Suppressor macrophage treated with lipopolysaccharide for 1 hour (primary cell): ENCODE data around the gene PNMT.

Source experiments
- DNase-seq, 3 donors: peaks; one replicate each; pipeline ENCODE4 v3.0.0-alpha.2; 2020 to 2022

Gene PNMT

DNA sequence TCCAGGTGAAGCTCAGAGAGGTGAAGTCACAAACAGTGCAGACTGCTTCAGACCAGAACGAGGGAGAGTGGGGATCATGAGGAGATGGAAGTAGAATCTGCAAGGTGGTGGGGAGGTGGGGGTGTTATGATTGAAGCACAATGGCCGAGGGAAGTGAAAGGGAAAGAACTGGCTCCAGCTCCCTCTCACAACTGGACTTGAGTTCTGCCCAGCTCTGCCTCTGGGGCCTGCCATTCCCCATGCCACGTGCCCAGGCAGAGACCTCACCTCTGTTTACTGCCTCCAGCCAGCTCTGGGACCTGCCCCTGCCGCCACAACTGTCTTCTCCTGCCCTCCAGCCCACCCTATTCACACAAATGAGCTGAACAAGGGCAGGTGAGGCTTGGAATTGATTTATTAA lies 2.5 kb downstream of the PNMT start:
- DNase-seq = no peak

DNA sequence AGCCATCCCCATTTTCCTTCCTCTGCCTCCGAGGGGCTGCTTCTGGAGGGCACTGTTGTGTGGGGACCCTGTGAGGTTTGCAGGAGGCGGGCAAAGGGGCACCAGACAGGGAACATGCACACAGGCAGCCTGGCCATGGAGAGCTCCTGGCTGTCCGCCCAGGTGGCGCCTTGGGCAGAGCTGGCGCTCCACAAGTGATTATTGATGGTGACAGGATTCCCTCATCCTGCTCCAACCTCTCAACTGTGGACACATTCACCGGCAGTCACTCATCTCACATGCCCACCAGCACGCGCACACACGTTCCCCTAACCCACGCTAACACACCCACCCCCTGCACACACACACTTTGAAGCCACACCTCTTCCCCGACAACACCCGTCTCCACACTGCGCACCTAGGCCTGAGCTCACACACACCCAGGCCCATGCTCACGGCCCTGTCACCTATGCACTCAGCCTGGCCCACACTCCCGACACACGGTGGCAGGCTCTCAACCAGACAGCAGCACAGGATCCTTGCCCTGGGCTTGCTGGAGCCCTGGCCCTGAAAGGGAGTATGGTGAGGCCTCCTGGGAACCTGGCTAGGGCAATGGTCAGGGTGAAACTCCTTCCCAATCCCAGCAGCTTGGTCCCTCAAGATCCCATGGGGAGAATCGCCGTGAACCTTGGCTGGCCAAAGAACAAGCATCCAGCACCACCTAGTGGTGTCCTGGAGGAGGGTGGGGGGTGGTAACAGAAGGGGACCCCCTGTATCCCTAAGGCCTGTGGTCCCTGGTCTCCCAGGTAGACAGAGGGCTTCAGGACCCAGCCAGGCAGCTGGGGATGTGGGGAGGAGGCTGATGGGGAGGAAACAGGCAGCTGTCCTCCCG lies 3.6 kb downstream of the PNMT start:
- DNase-seq = peak in 2 of 3 donors; percentile 38 to 56

DNA sequence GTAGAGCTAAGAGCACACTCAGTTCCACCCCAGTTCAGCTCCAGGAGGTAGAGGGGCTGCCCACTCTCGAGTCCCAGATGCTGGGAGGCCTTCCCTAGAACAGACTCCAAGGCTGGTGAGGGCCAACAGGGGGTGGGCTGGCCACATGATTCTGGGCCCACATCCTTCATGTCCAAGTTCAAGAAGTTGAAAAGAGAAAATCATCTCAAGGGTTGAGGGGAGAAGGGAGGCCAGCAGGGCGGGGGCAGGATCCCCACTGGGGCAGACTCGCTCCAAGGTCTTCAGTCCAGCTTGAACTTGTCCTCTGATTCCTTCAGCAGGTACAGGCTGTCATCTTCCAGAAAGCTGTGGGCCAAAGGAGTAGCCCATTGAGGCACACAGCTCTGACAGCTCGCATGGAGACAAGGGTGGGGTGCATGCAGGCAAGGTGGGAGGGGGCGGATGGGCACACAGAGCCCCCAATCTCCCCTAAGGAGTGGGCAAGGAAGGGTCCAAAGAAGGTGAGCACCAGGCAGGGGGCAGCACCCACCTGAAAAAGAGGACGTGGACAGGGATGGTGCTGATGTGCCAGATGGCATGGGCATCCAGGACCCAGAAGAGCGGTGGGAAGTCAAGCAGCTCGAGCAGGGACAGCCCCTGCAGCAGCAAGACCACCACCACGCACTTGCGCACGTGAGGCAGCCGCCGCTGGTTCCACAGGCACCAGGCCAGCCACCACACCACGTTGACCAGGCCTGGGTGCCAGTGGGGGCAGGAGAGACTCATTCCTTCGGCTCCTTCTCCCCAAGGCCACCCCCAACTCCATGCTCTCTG lies 4.5 kb downstream of the PNMT start:
- no peak for DNase-seq

DNA sequence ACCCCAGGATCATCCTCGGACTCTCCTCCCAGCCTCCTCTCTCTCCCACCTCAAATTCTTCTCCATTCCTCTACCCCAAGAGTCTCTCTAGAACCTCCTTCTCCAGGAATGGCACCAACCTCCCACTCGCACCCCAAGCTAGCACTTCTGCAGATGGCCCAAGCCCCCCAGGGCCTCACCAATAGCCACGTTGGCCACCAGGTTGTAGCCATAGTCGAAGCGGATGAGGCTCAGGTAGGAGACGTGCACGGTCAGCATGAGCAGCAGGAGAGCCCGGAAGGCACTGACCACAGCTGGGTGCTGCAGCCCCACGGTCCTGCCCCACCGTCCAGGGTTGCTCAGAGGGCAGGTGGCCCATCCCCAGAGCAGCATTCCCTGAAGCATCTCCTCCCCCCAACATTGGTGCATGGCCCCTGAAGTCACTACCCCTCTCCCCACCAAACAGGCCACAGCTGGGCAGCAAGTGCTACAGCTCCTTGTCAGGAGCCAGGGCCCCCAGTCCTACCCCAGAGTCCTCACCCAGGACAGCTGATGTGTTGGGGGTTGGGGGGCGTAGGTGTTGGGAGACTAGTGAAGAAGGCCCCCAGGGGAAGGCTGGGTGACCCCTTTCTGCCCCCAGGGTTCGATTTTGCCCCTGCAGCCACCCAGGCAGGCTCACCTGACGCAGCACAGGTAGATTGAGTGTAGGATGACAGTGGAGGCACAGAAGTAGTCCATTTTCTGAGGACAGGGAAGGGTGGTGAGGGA lies 5.3 kb downstream of the PNMT start:
- DNase-seq = no peak

GRCh38 chr17:39674179-39674578 lies 5.9 kb downstream of the PNMT start:
- no peak for DNase-seq

GRCh38 chr17:39674702-39675389 lies 6.6 kb downstream of the PNMT start:
- DNase-seq = no peak

DNA sequence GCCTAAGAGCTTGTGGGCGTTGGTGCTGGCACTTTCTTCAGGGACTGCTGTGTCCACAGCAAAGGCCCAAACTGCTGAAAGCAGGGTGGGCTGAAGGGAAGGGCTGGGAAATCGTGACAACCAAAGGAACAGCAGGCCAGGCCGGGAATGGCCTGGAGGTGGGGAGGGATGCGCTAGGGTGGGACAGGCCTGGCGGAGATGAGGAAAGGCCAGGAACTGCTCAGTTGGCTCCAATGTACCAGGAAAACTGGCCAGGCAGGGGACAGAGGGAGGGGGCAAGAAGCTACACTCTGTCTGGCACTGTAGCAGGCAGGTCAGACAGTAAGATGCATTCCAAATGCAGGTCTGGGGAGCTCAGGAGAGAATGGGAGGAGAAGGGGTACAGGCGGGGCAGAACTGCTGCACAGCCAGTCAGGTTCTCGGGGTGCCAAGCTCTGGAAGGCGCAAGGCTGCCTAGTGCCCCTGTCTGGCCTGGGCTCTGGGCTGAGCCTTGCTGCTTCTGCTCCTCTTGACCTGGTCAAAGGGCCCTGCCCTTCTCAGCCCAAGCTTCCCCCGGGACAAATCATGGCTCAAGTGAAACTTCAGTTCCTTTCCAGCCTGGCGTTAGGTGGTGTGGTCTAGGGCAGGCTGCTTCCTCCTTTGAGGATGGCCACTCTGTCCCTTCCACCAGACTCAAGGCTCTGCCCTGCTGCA lies 7.3 kb downstream of the PNMT start:
- no peak for DNase-seq

DNA sequence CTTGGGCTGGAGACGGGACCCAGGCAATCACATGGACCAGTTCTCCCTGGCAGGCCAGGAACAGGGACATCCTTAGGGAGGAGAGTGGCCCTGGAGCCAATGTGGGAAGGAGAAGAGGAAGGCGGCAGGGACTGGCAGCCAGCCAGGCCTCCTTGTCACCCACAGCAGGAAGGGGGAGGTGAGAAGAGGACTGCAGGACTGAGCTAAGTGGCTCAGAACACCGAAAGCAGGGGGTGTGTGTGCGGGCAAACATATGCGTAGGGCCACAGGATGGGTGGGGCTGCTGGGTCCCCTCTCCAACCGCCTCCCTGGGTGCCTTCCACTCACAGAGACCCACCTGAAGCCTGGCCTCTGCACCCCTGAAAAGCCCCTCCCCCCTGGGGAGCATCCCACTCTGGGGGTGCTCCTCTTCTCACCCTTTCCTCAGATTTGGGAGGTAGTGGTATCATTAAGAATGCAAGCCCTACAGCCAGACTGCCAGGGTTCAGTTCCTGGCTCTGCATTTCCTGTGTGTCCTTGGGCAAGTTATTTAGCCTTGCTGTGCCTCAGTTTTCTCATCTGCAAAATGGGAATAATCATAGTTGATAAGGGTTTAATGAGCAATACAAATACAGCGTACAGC lies 8.1 kb downstream of the PNMT start:
- peak; percentile 32 to 66 (median 38) for DNase-seq

- DNase-seq = no peak
Observed at GRCh38 chr17:39677072-39677471, 8.8 kb downstream of the PNMT start.

- no peak for DNase-seq
Observed at GRCh38 chr17:39677542-39678339, 9.5 kb downstream of the PNMT start.

DNA sequence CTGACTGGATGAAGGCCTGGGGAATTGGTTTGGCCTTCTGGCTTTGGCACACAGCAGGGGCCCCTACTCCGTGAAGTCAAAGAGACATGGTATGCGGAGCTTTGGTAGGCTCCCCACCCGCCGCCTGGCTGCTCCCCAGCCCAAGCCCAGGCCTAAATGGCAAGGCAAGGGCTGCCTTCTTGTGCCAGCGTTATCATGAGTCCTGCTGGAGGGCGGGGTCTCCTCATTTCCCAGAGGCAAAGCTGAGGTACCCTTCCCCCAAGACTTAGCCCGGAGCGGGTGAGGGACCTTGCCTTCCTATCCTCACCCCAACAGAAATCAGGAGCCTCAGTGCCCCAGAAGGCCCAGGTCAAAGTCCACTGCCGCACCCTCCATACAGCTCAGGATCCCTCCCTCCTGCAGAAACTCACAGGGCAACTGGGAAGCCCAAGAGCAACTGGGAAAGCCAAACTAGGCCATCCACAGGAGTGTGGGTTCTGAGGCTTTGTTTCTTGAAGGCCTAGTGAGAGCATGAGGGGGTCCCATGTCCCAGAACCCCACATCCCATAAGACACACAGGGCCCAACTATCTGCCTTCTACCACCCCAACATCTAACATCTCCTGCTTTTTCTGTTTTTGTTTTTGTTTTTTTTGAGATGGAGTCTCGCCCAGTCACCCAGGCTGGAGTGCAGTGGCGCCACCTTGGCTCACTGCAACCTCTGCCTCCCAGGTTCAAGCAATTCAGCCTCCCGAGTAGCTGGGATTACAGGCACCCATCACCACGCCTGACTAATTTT lies 10.3 kb downstream of the PNMT start:
- DNase-seq = no peak

DNA sequence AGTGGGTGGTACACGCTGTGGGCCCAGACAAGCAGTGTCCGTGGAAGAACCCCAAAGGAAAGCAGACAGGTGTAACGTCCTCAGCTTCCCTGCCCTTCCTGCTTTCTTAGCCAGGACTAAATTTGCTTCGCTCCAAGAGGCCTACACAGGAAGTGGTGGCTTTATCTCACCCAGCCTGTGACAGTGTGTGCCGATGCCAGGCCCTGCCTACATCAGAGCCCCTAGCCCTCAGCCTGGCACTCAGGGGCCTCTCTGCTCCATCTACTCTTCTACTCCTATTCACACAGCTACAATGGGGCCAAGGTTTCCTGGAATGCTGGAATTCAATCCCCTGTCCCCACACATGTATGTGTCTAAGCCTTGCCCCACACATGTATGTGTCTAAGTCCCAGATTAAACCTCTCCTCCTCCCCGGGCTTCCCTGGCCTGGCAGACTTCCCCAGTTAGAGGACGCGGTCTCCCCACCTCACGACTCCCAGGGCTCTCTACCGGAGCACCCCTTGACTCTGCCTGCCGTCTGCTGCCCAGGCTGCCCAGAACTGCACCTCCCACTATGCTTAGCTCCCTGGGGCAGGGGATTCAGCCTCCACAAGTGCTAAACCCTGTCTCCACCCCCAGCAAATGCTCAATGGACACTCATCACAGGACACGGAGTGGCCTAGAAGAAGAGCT lies 11.4 kb downstream of the PNMT start:
- no peak for DNase-seq

DNA sequence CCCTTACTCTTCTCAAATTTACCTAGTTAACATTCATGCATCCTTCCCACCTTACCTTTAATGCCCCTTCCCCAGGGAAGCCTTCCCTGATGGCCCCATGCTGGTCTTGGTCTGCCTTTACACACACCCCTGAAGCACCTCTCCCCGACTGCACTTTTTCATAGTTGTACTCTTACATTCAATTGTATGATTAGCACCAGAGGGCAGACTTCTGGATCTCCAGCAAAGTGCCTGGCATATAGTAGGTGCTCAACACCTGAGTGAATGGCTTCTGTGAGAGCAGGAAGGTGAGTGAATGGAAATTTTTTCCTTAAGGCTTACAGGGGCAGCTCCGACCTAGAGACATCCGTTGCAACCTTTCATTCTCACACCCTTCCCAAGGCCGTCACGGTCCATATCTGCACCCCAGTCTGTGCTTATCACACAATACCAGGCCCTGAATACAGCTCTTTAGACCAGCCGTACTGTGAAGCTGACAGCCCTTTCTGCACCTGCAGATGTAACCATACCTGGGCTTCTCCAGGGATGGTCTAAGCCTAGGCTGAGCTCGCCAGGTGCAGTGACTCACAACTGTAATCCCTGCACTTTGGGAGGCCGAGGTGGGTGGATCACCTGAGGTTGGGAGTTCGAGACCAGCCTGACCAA lies 15.2 kb downstream of the PNMT start:
- DNase-seq = no peak

DNA sequence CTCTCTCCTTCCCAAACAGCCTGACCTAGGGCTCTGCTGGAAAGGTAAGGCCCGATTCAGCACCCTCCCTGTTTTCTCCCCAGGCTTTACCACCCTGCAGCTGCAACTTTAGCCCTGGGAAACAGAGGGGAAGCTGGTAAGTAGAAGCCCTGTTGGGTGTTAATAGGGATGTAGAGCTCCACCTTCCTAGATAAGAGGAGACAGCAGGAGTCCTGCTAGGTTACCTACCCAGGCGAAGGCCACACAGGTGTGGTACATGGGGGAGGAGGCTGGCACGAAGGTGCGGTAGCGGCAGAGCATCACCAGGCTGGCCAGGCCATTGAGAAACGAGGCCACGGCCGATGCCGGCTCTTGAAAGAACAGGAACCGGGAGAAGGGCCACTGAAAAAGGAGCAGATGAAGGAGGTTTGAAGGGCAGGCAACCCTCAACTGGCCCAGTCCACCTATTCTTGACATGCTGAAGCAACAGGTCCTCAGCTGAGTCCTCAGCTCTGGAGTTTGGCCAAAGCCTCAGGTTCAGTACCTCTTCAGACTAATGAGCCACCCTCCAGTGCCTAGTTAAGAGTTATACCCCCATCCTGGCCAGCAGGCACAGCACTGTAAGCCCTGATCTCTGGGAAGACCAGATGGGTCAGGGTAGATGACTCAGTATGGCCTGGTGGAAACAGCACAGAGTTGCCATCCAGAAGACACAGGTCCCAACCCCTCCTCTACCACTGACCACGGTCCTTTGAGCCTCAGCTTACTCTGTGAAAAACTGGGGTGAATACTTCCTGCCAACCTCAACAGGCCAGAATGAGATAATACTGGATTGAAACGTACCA lies 16.3 kb downstream of the PNMT start:
- DNase-seq = no peak

DNA sequence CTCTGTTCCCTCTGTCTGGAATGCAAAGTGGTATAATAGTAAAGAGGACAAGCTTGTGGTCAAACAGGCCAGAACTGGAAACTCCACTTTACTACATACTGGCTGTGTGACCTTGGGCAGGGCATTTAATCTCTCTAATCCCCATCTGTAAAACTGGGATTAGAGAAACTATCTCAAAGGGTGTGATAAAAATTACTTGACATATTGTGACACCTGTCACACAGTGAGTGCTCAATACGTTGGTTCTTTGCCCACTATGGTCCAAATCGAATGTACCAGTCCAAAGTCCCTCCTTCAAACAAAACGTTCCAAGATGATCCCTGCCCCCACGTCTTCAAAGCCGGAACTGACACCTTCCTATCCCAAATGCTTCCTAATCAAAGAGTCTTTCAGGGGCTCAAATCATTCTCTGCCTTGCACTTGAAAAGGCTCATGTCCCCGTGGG lies 18.9 kb downstream of the PNMT start:
- no peak for DNase-seq

- peak; percentile 88 to 93 (median 91) for DNase-seq
Observed at GRCh38 chr17:39687546-39688474, 19.6 kb downstream of the PNMT start, which contains the start of gene PGAP3. Gene PGAP3, minus strand, starts transcription at chr17:39688057. Its CDS starts 43 bp downstream, at chr17:39688014.

DNA sequence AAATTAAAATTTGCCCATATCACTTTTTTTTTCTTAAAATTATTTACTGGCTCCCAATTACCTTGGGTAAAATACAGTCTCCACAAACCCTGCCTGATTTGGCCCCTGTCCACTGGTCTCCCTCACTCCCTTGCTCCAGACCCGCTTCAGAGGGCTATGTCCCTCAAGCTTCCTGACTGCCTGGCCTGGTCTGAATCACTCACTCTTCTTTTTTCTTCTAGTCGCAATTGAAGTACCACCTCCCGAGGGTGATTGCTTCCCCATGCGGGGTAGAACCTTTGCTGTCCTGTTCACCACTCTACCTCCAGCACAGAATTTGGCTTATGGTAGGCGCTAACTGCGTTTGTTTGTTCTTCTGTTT lies 20.2 kb downstream of the PNMT start:
- no peak for DNase-seq
